NT2/D1 (cell line): Measurements from ENCODE around the gene TBK1.

ENCODE experiments used
- SUZ12 ChIP-seq: IDR thresholded peaks from 2 replicates; pipeline ENCODE4 v1.6.1; 2011; ENCODE audit not compliant: insufficient read length, insufficient read depth; ENCODE audit errors: extremely low read depth
- YY1 ChIP-seq: IDR thresholded peaks from 2 replicates; pipeline ENCODE4 v1.6.1; 2011; ENCODE audit not compliant: insufficient read length, insufficient read depth
- ZNF274 ChIP-seq: IDR thresholded peaks from 2 replicates; pipeline ENCODE4 v1.6.1; 2011; ENCODE audit warnings: mild to moderate bottlenecking, low read depth, low read length

DNA sequence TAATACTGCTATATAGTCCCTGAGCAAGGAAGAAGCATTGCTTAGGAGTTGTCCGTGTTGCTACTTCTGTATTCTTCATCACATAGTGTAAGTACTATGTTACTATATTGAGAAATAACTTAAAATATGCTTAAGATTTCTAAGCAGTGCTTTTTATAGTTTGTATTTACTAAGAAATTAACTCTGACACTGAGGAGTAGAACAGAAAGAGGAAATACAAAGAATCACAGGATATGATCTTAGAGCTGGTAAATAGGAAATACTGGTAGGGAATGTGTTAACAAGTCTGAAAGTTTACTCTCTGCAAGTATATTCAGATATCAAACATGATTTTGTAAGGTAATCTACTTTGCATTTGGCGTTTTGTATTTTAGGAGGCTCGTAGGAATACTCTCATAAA is 32.2 kb upstream of the TBK1 start:
- TF ChIP-seq SUZ12 (no peak), YY1 (no peak), ZNF274 (no peak)
